ENCODE measurements around the gene OGFOD3.

The OGFOD3 gene

GRCh38 chr17:82346342-82347300 lies 71.8 kb downstream of the OGFOD3 start:
- no peak for TF ChIP-seq ZFX (IDR thresholded peaks at IDR 0.05; ENCODE audit: borderline replicate concordance)
- TF ChIP-seq CTCF (IDR thresholded peaks at IDR 0.05), result no peak
- no peak overlapping the region for H3K27ac ChIP-seq

- no peak overlapping the region for H3K27ac ChIP-seq
- TF ChIP-seq ZFX (IDR thresholded peaks at IDR 0.05; ENCODE audit: borderline replicate concordance) (no peak), CTCF (IDR thresholded peaks at IDR 0.05) (no peak)
Observed at GRCh38 chr17:82345151-82345976, 73.0 kb downstream of the OGFOD3 start.

GRCh38 chr17:82344175-82344907 lies 74.0 kb downstream of the OGFOD3 start:
- TF ChIP-seq CTCF (IDR thresholded peaks at IDR 0.05), result no peak
- no peak for TF ChIP-seq ZFX (IDR thresholded peaks at IDR 0.05; ENCODE audit: borderline replicate concordance)
- H3K27ac ChIP-seq, result no peak overlapping the region

GRCh38 chr17:82343560-82343959 lies 74.8 kb downstream of the OGFOD3 start:
- TF ChIP-seq CTCF (IDR thresholded peaks at IDR 0.05) (no peak), ZFX (IDR thresholded peaks at IDR 0.05; ENCODE audit: borderline replicate concordance) (no peak)
- no peak overlapping the region for H3K27ac ChIP-seq

- TF ChIP-seq CTCF (IDR thresholded peaks at IDR 0.05) (no peak), ZFX (IDR thresholded peaks at IDR 0.05; ENCODE audit: borderline replicate concordance) (no peak)
Observed at GRCh38 chr17:82342361-82343079, 75.9 kb downstream of the OGFOD3 start.

More at GRCh38 chr17:82342361-82343079, 75.9 kb downstream of the OGFOD3 start:
- no peak overlapping the region for H3K27ac ChIP-seq

Measured in 22Rv1 (cell line).